Fibroblast of the aortic adventitia (primary cell): ENCODE data around the gene TNFAIP8. TPM values are rescaled to one million over a fixed set of nuclear protein-coding genes. Genes with fewer than 3 reads are reported as not detected.
"Not testable (repeated sequence)": the region's sequence is repeated elsewhere in the genome, so short reads cannot be mapped to it uniquely, and the experiment has no call there.

Experiments used
- DNase-seq: peaks from one replicate; pipeline ENCODE4 v3.0.0-alpha.2; 2010; ENCODE audit warnings: low read depth
- H3K4me3 ChIP-seq: 2 replicates; pipeline ENCODE4 v1.5.1; 2011; ENCODE audit warnings: low read depth, mild to moderate bottlenecking, control low read depth, low read length, moderate library complexity
- CTCF ChIP-seq: IDR thresholded peaks from 2 replicates; pipeline ENCODE4 v1.5.1; 2011; ENCODE audit warnings: mild to moderate bottlenecking, low read length, control low read depth, inconsistent platforms; ENCODE audit not compliant: insufficient read depth
- total RNA-seq: library from RNA; depleted of rRNA; stranded (reverse); fragments of >200 nt; gene quantifications from 2 replicates; pipeline ENCODE4 v1.2.3, GENCODE V29; 2012; ENCODE audit warnings: low replicate concordance

The TNFAIP8 gene
- total RNA-seq, 1 donor = 33.3 TPM

GRCh38 chr5:119426057-119426456 is 70.2 kb downstream of the TNFAIP8 start:
- DNase-seq = no peak
- no peak for TF ChIP-seq CTCF
- H3K4me3 ChIP-seq = no peak overlapping the region

- no peak overlapping the region for H3K4me3 ChIP-seq
- TF ChIP-seq CTCF = no peak
- no peak for DNase-seq
Observed at GRCh38 chr5:119427060-119427459, 71.2 kb downstream of the TNFAIP8 start.

DNA sequence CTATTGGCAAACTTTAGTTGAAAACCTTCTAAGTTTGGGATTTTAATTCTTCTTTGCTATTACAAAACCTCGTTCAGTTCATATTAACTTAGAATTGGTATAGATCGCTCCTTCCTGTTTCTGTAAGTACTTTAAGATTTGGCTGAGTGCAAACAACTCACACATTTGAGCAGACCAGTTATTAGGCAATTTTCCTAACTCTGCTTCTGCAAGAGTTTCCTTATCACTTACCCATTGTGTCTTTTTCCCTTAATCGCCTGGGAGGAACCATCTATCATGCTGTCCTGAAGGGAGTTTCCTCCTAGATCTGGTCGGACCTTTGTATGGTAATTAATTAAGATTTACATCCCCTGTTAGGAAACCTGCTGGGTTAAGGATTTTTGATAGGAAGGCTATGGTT is 71.8 kb downstream of the TNFAIP8 start:
- peak; percentile 50 for DNase-seq
- not testable (repeated sequence) for H3K4me3 ChIP-seq

DNA sequence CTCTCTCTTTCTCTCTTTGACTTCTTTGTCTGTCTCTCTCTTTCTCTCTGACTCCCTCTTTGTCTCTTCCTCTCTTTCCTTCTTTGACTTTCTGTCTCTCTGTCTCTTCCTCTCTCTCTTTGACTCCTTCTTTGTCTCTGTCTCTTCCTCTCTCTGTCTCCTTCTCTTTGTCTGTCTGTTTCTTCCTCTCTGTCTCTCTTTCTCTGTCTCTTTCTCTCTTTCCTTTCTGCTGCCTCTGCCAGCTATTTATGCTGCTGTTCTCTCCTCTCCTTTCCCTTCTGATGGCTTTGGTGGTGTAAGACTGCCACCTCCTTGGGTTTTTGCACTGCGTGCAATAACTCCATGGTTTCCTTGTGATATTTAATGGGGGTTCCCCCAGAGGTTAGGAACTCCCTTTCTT is 72.3 kb downstream of the TNFAIP8 start:
- DNase-seq, H3K4me3 ChIP-seq: not testable (repeated sequence)

GRCh38 chr5:119428574-119428973 is 72.8 kb downstream of the TNFAIP8 start:
- not testable (repeated sequence) for H3K4me3 ChIP-seq, DNase-seq

- H3K4me3 ChIP-seq, DNase-seq: not testable (repeated sequence)
Observed at GRCh38 chr5:119432674-119433237, 76.9 kb downstream of the TNFAIP8 start.

DNA sequence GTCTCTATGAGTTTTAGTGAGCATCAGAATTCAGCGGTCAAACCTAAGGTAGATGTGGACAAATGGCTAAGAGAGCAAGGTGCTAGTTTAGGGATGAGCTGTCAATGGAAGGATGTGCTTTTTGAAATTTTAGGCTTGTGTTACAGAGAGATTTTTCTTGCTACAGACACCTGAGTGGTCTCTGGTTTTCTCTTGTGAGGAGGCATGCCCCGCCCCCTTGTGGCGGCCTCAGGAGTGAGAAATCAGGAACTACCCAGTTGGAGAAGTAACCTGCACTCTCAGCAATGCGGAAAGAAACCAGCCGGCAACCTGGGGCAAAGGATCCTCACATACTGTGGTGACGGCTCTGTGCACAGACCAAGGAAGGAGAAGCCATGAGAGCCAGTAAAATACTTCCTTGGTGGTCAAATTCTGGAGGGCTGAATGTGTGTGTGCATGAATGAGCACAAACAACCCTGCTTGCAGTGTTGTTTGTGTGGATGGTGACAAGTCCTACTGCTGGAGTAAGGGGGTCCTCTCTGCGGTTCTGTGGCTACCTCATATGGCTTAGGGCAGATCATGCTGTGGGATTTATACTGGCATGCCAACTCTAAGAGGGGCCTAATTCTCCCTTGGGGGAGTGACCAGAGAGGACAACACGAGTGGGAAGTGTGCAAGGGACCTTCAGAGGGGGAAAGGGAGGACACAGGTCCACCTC is 79.8 kb downstream of the TNFAIP8 start:
- peak; percentile 67 for TF ChIP-seq CTCF
- no peak overlapping the region for H3K4me3 ChIP-seq
- DNase-seq = peak; percentile 52

- not testable (repeated sequence) for H3K4me3 ChIP-seq, DNase-seq
Observed at GRCh38 chr5:119437785-119438586, 82.2 kb downstream of the TNFAIP8 start.

DNA sequence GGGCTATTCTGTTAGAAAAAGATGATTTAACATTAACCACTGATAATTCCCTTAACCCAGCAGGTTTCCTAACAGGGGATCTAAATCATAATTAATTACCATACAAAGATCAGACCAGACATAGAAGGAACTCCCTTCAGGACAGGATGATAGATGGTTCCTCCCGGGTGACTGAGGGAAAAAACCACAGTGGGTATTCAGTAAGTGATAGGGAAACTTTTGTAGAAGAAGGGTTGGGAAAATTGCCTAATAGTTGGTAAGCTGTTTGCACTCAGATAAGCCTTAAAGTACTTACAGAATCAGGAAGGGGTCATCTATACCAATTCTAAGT is 82.7 kb downstream of the TNFAIP8 start:
- DNase-seq = not testable (repeated sequence)

DNA sequence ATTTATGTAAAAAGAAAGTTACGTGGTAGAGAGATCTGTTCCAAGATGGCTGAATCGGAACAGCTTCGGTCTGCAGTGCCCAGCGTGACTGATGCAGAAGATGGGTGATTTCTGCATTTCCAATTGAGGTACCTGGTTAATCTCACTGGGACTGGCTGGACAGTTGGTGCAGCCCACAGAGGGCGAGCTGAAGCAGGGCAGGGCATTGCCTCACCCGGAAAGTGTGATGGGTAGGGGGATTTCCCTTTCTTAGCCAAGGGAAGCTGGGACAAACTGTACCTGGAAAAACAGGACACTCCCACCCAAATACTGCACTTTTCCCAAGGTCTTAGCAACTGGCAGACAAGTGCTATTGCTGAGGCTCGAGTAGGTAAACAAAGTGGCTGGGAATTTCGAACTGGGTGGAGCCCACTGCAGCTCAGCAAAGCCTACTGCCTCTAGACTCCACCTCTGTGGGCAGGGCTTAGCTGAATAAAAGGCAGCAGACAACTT is 83.4 kb downstream of the TNFAIP8 start:
- peak overlapping the region; percentile 22 for H3K4me3 ChIP-seq
- no peak for DNase-seq

More for the DNA sequence above, 82.7 kb downstream of the TNFAIP8 start:
- H3K4me3 ChIP-seq = not testable (repeated sequence)

DNA sequence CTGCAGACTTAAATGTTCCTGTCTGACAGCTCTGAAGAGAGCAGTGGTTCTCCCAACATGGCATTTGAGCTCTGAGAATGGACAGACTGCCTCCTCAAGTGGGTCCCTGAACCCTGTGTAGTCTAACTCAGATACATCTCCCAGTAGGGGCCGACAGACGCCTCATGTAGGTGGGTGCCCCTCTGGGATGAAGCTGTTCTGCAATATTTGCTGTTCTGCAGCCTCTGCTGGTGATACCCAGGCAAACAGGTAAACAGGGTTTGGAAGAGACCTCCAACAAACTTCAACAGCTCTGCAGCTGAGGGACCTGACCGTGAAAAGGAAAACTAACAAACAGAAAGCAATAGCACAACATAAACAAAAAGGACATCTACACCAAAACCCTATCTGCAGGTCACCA is 83.8 kb downstream of the TNFAIP8 start:
- DNase-seq, H3K4me3 ChIP-seq: not testable (repeated sequence)

More for the DNA sequence above, 83.4 kb downstream of the TNFAIP8 start:
- TF ChIP-seq CTCF = no peak

GRCh38 chr5:119444643-119445042 is 88.8 kb downstream of the TNFAIP8 start:
- H3K4me3 ChIP-seq, DNase-seq: not testable (repeated sequence)
